ENCODE results near the gene MUC5B. TPM values are rescaled to one million over a fixed set of nuclear protein-coding genes. Genes with fewer than 3 reads are reported as not detected.
"Not testable (repeated sequence)": the region's sequence is repeated elsewhere in the genome, so short reads cannot be mapped to it uniquely, and the experiment has no call there.

MUC5B gene
- total and polyA plus RNA-seq, 2 donors (not counting 3 experiments of a cell fraction or from before 2014, with no cell fraction given), result not detected

- no peak overlapping the region for H3K4me3 ChIP-seq (replicated peaks in 1 of 3; ENCODE audit: insufficient read depth in 1 of 3, low read depth in 1 of 3, low read length in 3 of 3)
- intact Hi-C loops (cut with micrococcal nuclease) (no loop called here), dilution Hi-C loops (cut with MboI; ENCODE audit: extremely low pct_ligation_motif_present, low sequenced_read_pairs) (no loop called here)
- no peaks in the 10 kb centered on the region for H3K27me3 ChIP-seq (ENCODE audit: control insufficient read depth in 2 of 2, insufficient read depth in 2 of 2, low read length in 2 of 2)
- no peak overlapping the region for H3K27ac ChIP-seq (ENCODE audit: insufficient read depth, low read depth, low read length)
- no peaks in the 10 kb centered on the region for H3K4me1 ChIP-seq (ENCODE audit: control insufficient read depth, extremely low read depth, insufficient read depth, low read length)
- H3K36me3 ChIP-seq (ENCODE audit: control insufficient read depth in 2 of 2, extremely low read depth in 1 of 2, insufficient read depth in 2 of 2, low read length in 2 of 2), result no peaks in the 10 kb centered on the region
- no peaks in the 10 kb centered on the region for H3K9me3 ChIP-seq (replicated peaks; ENCODE audit: control insufficient read depth, insufficient read depth, low read length)
- BruUV-seq (replicated peaks), result no TSS peak
- H4K20me1 ChIP-seq (replicated peaks; ENCODE audit: control insufficient read depth, extremely low read depth, insufficient read depth, low read length), result no peaks in the 10 kb centered on the region
- H3K9ac ChIP-seq (replicated peaks; ENCODE audit: extremely low read depth, insufficient read depth, low read length), result no peak overlapping the region
- CTCF ChIA-PET, result no interaction called here
- H3K9me1 ChIP-seq (replicated peaks; ENCODE audit: control insufficient read depth, extremely low read depth, insufficient read depth, low read length), result no peaks in the 10 kb centered on the region
- TF ChIP-seq, protein P1, sequence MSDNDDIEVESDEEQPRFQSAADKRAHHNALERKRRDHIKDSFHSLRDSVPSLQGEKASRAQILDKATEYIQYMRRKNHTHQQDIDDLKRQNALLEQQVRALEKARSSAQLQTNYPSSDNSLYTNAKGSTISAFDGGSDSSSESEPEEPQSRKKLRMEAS (IDR thresholded peaks at IDR 0.05; ENCODE audit: insufficient read depth, insufficient read length), result no peak
- no peak for TF ChIP-seq EZH2 (IDR thresholded peaks at IDR 0.05; ENCODE audit: borderline replicate concordance, low read depth, low read length, severe bottlenecking)
- no peak for TF ChIP-seq POLR2A (IDR thresholded peaks at IDR 0.05; ENCODE audit: low read depth, low read length)
- TF ChIP-seq, protein P2, sequence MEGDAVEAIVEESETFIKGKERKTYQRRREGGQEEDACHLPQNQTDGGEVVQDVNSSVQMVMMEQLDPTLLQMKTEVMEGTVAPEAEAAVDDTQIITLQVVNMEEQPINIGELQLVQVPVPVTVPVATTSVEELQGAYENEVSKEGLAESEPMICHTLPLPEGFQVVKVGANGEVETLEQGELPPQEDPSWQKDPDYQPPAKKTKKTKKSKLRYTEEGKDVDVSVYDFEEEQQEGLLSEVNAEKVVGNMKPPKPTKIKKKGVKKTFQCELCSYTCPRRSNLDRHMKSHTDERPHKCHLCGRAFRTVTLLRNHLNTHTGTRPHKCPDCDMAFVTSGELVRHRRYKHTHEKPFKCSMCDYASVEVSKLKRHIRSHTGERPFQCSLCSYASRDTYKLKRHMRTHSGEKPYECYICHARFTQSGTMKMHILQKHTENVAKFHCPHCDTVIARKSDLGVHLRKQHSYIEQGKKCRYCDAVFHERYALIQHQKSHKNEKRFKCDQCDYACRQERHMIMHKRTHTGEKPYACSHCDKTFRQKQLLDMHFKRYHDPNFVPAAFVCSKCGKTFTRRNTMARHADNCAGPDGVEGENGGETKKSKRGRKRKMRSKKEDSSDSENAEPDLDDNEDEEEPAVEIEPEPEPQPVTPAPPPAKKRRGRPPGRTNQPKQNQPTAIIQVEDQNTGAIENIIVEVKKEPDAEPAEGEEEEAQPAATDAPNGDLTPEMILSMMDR (IDR thresholded peaks at IDR 0.05; ENCODE audit: extremely low read depth in 1 of 2, insufficient read depth in 1 of 2, low read depth in 1 of 2, low read length in 2 of 2), result no peak
- POLR2A ChIA-PET, result no interaction called here
- FAIRE-seq (no peak), DNase-seq (ENCODE audit: low read depth, low spot score) (no peak)
- H3K4me2 ChIP-seq (ENCODE audit: insufficient read depth, low read length), result no peak overlapping the region
- H2AFZ ChIP-seq (ENCODE audit: low read depth, low read length), result no peak overlapping the region
- no peaks in the 10 kb centered on the region for H3K79me2 ChIP-seq (ENCODE audit: control insufficient read depth, insufficient read depth, low read length)
Measured at GRCh38 chr11:1181853-1182535, 40.9 kb upstream of the MUC5B start.

DNA sequence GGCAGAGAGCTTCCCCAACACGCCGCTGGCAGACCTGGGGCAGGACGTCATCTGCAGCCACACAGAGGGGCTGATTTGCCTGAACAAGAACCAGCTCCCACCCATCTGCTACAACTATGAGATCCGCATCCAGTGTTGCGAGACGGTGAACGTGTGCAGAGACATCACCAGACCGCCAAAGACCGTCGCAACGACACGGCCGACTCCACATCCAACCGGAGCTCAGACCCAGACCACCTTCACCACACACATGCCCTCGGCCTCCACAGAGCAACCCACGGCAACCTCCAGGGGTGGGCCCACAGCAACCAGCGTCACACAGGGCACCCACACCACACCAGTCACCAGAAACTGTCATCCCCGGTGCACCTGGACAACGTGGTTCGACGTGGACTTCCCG is 38.7 kb upstream of the MUC5B start:
- H3K4me3 ChIP-seq (replicated peaks in 1 of 3; ENCODE audit: insufficient read depth in 1 of 3, low read depth in 1 of 3, low read length in 3 of 3); intact Hi-C loops (cut with micrococcal nuclease); H3K9ac ChIP-seq (replicated peaks; ENCODE audit: extremely low read depth, insufficient read depth, low read length); H3K36me3 ChIP-seq (ENCODE audit: control insufficient read depth in 2 of 2, extremely low read depth in 1 of 2, insufficient read depth in 2 of 2, low read length in 2 of 2); H3K4me1 ChIP-seq (ENCODE audit: control insufficient read depth, extremely low read depth, insufficient read depth, low read length); DNase-seq (ENCODE audit: low read depth, low spot score); H3K27me3 ChIP-seq (ENCODE audit: control insufficient read depth in 2 of 2, insufficient read depth in 2 of 2, low read length in 2 of 2); FAIRE-seq; H3K4me2 ChIP-seq (ENCODE audit: insufficient read depth, low read length); H3K27ac ChIP-seq (ENCODE audit: insufficient read depth, low read depth, low read length); H3K79me2 ChIP-seq (ENCODE audit: control insufficient read depth, insufficient read depth, low read length); H3K9me3 ChIP-seq (replicated peaks; ENCODE audit: control insufficient read depth, insufficient read depth, low read length); dilution Hi-C loops (cut with MboI; ENCODE audit: extremely low pct_ligation_motif_present, low sequenced_read_pairs); CTCF ChIA-PET; BruUV-seq (replicated peaks); H2AFZ ChIP-seq (ENCODE audit: low read depth, low read length); H3K9me1 ChIP-seq (replicated peaks; ENCODE audit: control insufficient read depth, extremely low read depth, insufficient read depth, low read length); H4K20me1 ChIP-seq (replicated peaks; ENCODE audit: control insufficient read depth, extremely low read depth, insufficient read depth, low read length); POLR2A ChIA-PET: not testable (repeated sequence)

DNA sequence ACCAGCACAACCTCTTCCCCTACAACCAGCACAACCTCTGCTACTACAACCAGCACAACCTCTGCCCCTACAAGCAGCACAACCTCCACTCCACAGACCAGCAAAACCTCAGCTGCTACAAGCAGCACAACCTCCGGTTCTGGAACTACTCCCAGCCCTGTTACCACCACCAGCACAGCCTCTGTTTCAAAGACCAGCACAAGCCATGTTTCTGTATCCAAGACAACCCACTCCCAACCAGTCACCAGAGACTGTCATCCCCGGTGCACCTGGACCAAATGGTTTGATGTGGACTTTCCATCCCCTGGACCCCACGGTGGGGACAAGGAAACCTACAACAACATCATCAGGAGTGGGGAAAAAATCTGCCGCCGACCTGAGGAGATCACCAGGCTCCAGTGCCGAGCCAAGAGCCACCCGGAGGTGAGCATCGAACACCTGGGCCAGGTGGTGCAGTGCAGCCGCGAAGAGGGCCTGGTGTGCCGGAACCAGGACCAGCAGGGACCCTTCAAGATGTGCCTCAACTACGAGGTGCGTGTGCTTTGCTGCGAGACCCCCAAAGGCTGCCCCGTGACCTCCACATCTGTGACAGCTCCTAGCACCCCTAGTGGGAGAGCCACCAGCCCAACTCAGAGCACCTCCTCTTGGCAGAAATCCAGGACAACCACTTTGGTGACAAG is 34.3 kb upstream of the MUC5B start:
- POLR2A ChIA-PET; H4K20me1 ChIP-seq (replicated peaks; ENCODE audit: control insufficient read depth, extremely low read depth, insufficient read depth, low read length); H3K9ac ChIP-seq (replicated peaks; ENCODE audit: extremely low read depth, insufficient read depth, low read length); dilution Hi-C loops (cut with MboI; ENCODE audit: extremely low pct_ligation_motif_present, low sequenced_read_pairs); H3K9me1 ChIP-seq (replicated peaks; ENCODE audit: control insufficient read depth, extremely low read depth, insufficient read depth, low read length); H2AFZ ChIP-seq (ENCODE audit: low read depth, low read length); H3K4me1 ChIP-seq (ENCODE audit: control insufficient read depth, extremely low read depth, insufficient read depth, low read length); H3K36me3 ChIP-seq (ENCODE audit: control insufficient read depth in 2 of 2, extremely low read depth in 1 of 2, insufficient read depth in 2 of 2, low read length in 2 of 2); FAIRE-seq; H3K79me2 ChIP-seq (ENCODE audit: control insufficient read depth, insufficient read depth, low read length); BruUV-seq (replicated peaks); DNase-seq (ENCODE audit: low read depth, low spot score); intact Hi-C loops (cut with micrococcal nuclease); H3K4me2 ChIP-seq (ENCODE audit: insufficient read depth, low read length); H3K4me3 ChIP-seq (replicated peaks in 1 of 3; ENCODE audit: insufficient read depth in 1 of 3, low read depth in 1 of 3, low read length in 3 of 3); H3K27me3 ChIP-seq (ENCODE audit: control insufficient read depth in 2 of 2, insufficient read depth in 2 of 2, low read length in 2 of 2); H3K27ac ChIP-seq (ENCODE audit: insufficient read depth, low read depth, low read length); CTCF ChIA-PET; H3K9me3 ChIP-seq (replicated peaks; ENCODE audit: control insufficient read depth, insufficient read depth, low read length): not testable (repeated sequence)

All from endothelial cell of umbilical vein (primary cell).